Measurements from ENCODE around the gene NPAS3.

NPAS3 gene

DNA sequence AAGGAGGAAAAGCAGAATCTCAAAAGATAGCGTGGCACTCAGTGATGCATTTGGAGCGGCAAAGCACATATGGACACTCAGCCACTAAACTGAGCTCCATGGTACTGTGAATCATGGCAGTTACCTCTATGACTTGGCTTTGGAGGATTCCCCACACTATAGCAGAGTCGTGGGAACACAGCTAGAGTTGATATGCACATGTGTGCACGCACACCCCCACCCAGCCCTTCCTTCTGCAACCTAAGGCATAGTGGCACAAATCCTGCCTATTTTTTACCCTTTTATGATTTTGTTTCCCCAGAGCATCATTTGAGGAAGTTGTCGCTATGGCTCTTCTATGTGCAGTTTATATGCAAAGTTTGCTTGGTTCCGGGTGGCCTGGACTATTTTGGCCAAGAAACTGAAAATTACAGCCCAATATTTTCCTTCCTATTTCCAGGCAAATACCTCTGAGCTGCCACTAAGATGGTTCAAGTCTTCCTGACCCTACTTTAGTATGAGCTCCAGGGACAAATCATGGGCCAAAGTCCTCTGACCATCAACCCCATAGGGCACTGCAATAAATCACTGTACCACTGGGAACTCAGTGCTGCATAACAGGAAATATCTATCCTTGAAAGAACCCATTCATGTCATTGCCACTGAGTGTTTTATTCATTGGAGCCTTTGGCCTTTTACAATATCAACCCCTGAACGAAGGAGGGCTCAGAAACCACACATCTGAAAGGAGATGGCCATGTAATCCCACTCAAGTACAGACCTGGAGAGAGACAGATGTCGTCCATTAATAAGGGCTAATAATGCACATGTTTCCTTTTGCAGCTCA lies 834.7 kb downstream of the NPAS3 start:
- in situ Hi-C loops (cut with MboI; ENCODE audit: low sequenced_read_pairs), result no loop called here

DNA sequence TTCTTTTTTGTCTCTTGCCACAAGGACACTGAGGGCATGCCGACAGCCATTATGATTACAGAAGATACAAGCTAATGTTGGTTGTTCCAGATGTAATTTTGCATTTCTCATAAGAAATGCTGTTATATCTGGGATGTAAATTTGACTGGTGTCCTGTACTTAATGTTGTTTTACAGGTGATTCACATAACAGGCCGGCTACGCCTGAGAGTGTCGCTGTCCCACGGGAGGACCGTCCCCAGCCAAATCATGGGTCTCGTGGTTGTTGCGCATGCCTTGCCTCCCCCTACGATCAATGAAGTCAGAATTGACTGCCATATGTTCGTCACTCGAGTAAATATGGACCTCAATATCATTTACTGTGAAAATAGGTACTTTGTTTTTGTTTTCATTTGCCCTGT lies 835.5 kb downstream of the NPAS3 start:
- in situ Hi-C loops (cut with MboI; ENCODE audit: low sequenced_read_pairs), result no loop called here

DNA sequence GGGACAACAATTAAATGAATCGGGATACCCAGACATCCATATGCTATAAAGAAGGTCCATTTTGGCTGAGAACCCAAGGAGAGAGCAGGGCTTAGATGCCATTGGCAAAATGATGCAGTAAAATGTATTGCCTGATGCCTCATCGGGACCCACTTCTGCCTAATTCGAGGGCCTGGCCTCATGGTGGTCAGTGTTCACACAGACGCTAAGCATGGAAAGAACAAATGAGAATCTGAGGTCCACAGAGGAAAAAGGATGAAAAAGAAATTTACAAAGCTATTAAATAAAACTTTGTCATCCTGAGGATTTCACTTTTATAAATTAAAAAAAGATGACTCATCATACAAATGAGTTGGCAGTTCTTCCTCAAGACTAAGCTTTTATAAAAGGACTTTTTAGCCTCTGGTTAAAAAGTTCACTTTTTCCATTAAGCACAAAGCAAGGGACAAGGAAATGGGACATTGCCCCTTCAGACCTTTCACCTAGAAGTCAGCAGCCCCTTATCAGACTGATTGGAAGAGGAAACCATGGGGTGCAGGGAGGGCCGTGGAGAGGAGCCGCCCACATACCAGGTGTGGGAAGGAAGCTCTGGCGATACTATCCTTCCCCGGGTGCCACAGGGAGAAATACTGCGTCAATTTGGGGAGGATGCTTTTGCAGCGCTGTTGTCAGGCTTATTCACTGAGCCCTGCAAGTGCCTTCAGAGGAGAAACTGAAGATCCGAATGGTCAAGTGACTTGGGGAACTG lies 836.2 kb downstream of the NPAS3 start:
- in situ Hi-C loops (cut with MboI; ENCODE audit: low sequenced_read_pairs), result loop anchor here (25.0 kb wide), 2 partner anchors 1063 to 1188 kb away; no protein-coding TSS in a partner anchor

DNA sequence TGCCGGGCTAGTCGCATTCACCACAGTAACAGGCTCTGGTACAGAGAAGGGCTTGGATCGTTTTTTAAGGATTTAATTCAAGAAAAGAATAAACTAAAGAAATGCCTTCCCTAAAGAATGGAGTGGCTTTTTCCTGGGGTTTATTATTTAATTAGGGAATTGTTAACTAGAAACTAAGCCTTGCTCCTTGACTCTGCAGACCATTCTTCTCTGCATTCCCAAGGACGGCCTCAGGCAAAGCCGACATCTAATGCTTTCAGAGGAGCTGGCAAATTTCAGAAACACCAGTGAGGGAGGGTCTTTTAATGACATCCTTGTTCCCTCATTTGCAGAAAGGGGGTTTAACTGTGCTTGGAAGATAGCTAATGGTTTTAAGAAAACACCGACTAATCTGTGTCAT lies 838.2 kb downstream of the NPAS3 start:
- in situ Hi-C loops (cut with MboI; ENCODE audit: low sequenced_read_pairs), result loop anchor here (25.0 kb wide), 2 partner anchors 1065 to 1190 kb away; no protein-coding TSS in a partner anchor

DNA sequence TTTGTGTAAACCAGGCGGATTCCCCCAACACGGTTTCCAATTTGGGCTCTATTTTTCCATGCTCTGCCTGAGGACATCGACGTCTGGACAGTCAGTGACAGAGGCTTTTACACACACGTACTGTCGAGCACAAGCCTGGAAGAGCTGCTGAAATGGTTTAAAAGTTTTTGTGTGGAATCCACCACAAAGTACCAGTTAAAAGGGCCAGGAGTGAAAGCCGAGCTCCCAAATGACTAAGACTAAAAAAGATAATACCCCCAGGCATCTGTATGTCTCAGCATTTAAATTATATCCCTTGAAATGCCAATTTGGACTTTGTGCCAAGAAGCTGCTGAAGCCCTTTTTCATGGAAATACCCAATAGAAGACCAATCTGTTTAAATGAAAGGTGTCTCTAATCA lies 839.0 kb downstream of the NPAS3 start:
- in situ Hi-C loops (cut with MboI; ENCODE audit: low sequenced_read_pairs), result loop anchor here (25.0 kb wide), 2 partner anchors 1065 to 1190 kb away; no protein-coding TSS in a partner anchor

GRCh38 chr14:33780035-33780434 lies 841.4 kb downstream of the NPAS3 start:
- in situ Hi-C loops (cut with MboI; ENCODE audit: low sequenced_read_pairs), result loop anchor here (25.0 kb wide), 2 partner anchors 1068 to 1193 kb away; no protein-coding TSS in a partner anchor

- in situ Hi-C loops (cut with MboI; ENCODE audit: low sequenced_read_pairs), result loop anchor here (25.0 kb wide), 2 partner anchors 1069 to 1194 kb away; no protein-coding TSS in a partner anchor
Measured at GRCh38 chr14:33781236-33781635, 842.6 kb downstream of the NPAS3 start.

DNA sequence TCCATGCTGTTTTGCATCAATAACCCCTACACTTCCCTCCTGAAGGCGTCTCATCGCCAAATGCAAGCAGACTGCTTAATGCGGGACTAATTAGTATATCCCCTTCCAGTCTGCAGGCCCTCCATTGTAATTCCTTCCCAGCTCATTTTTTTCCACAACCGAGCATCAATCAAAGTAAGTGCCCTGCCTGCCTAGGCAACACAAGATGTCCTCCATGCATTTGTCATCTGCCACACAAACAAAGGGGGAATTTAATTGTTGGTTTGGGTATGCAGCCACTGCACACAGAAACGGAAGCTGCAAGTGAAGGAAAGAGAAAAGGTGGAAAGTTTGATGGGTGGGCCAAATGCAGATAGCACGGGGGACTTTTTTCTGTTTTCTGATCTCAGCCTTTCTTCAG lies 844.2 kb downstream of the NPAS3 start:
- in situ Hi-C loops (cut with MboI; ENCODE audit: low sequenced_read_pairs), result loop anchor here (25.0 kb wide), 2 partner anchors 1071 to 1196 kb away; no protein-coding TSS in a partner anchor

- in situ Hi-C loops (cut with MboI; ENCODE audit: low sequenced_read_pairs), result loop anchor here (25.0 kb wide), 2 partner anchors 1074 to 1199 kb away; no protein-coding TSS in a partner anchor
Measured at GRCh38 chr14:33786091-33786825, 847.6 kb downstream of the NPAS3 start.

GRCh38 chr14:33788161-33788560 lies 849.5 kb downstream of the NPAS3 start:
- in situ Hi-C loops (cut with MboI; ENCODE audit: low sequenced_read_pairs), result loop anchor here (25.0 kb wide), 2 partner anchors 1076 to 1201 kb away; no protein-coding TSS in a partner anchor

- in situ Hi-C loops (cut with MboI; ENCODE audit: low sequenced_read_pairs), result loop anchor here (25.0 kb wide), 2 partner anchors 1079 to 1204 kb away; no protein-coding TSS in a partner anchor
Measured at GRCh38 chr14:33790996-33791395, 852.3 kb downstream of the NPAS3 start.

- in situ Hi-C loops (cut with MboI; ENCODE audit: low sequenced_read_pairs), result loop anchor here (25.0 kb wide), 2 partner anchors 1080 to 1205 kb away; no protein-coding TSS in a partner anchor
Measured at GRCh38 chr14:33792009-33792719, 853.5 kb downstream of the NPAS3 start.

DNA sequence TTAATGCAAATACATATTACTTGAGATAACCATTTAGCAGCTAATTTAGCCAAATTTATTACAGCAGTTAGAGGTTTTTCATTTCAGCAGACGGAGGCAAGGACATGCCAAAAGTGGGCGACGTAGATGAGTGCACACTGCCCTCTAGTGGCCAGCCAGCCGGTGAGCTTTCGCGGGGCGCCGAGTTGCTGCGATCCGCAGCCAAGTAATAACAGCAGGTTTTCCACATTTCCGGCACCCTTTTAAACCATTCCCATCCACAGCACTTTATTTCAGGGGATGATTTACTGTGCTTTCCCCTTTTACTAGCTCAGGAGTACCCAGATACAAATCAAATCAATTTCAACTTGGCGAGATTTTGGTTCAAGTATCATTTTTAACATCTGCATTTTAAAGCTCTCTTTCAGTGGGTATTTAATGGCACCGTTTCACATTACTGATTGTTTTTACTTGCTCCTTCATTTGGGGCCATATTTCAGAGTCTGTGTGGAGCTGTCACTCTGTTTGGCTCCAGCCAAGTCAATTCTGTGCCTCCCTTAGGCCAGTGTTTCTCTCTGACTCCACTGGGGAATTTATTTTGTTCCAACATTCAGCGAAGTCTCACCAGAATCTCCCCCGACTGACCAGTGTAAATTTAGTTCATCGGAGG lies 854.2 kb downstream of the NPAS3 start:
- in situ Hi-C loops (cut with MboI; ENCODE audit: low sequenced_read_pairs), result loop anchor here (25.0 kb wide), 2 partner anchors 1081 to 1206 kb away; no protein-coding TSS in a partner anchor

DNA sequence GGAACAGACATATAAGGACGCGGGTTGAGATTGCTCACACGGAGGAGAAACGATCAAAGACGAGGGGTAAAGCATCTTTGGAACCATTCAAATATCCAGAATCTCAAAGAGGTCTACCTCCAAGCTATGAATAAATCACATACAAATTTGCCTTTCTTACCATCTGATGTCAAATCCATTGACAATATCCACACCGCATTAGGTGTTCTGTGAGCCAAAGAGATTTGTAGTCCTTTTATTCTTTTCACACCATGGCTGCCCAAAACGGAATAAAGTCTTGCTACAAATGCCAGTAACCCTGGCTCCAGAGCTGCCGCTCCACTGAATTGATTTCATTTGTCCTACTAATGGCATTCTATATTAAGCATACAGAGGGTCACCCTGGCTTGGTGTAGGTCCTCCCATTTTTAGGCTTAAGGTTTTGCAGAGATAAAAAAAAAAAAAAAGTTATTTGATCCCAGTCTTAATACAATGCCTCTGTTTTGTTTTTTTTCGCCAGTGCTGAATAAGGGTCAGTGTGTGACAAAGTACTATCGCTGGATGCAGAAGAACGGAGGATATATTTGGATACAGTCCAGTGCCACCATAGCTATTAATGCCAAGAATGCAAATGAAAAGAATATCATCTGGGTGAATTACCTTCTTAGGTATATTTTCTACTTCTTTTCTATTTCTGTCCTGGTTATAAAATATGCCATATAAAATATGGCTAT lies 854.9 kb downstream of the NPAS3 start:
- in situ Hi-C loops (cut with MboI; ENCODE audit: low sequenced_read_pairs), result loop anchor here (25.0 kb wide), 2 partner anchors 1081 to 1206 kb away; no protein-coding TSS in a partner anchor

- in situ Hi-C loops (cut with MboI; ENCODE audit: low sequenced_read_pairs), result loop anchor here (25.0 kb wide), 2 partner anchors 1083 to 1208 kb away; no protein-coding TSS in a partner anchor
Measured at GRCh38 chr14:33794791-33795305, 856.2 kb downstream of the NPAS3 start.

DNA sequence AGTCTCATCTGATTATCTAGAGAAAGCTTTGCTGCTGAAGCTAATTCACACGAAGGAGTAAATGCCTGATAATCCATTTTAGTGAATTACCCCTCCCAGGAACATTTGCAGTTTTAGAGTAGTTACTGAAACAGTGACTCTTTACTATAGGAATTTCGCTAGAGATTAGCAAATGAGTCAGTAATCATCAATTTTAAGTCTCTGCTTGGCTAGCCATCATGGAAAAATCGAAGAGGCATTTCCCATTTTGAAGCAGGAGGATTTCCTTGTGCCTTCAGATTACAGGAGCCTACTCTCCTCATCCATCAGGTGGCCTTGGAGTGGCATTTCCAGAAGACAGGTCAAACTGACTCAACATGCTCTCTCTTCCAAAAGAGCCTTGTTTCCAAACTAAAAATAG lies 857.7 kb downstream of the NPAS3 start:
- in situ Hi-C loops (cut with MboI; ENCODE audit: low sequenced_read_pairs), result loop anchor here (25.0 kb wide), 2 partner anchors 1084 to 1209 kb away; no protein-coding TSS in a partner anchor

DNA sequence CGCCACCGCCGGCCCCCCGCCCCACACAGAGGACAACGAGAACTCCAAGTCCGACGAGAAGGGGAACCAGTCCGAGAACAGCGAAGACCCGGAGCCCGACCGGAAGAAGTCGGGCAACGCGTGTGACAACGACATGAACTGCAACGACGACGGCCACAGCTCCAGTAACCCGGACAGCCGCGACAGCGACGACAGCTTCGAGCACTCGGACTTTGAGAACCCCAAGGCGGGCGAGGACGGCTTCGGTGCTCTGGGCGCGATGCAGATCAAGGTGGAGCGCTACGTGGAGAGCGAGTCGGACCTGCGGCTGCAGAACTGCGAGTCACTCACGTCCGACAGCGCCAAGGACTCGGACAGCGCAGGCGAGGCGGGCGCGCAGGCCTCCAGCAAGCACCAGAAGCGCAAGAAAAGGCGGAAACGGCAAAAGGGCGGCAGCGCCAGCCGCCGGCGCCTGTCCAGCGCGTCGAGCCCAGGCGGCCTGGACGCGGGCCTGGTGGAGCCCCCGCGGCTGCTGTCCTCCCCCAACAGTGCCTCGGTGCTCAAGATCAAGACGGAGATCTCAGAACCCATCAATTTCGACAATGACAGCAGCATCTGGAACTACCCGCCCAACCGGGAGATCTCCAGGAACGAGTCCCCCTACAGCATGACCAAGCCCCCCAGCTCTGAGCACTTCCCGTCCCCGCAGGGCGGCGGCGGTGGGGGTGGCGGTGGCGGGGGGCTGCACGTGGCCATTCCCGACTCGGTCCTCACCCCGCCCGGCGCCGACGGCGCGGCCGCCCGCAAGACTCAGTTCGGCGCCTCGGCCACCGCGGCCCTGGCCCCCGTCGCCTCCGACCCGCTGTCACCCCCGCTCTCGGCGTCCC lies 861.3 kb downstream of the NPAS3 start:
- in situ Hi-C loops (cut with MboI; ENCODE audit: low sequenced_read_pairs), result loop anchor here (25.0 kb wide), 2 partner anchors 1088 to 1213 kb away; no protein-coding TSS in a partner anchor
